Stimulated activated CD8-positive, alpha-beta memory T cell treated with anti-CD3 and anti-CD28 coated beads, Interleukin-4, amount 100 ng/mL, for 24 hours (primary cell): ENCODE data around the gene CSMD2.

Experiments used
- DNase-seq: peaks from one replicate; pipeline ENCODE4 v3.0.0-alpha.2; 2020; ENCODE audit warnings: low read depth

CSMD2 gene

DNA sequence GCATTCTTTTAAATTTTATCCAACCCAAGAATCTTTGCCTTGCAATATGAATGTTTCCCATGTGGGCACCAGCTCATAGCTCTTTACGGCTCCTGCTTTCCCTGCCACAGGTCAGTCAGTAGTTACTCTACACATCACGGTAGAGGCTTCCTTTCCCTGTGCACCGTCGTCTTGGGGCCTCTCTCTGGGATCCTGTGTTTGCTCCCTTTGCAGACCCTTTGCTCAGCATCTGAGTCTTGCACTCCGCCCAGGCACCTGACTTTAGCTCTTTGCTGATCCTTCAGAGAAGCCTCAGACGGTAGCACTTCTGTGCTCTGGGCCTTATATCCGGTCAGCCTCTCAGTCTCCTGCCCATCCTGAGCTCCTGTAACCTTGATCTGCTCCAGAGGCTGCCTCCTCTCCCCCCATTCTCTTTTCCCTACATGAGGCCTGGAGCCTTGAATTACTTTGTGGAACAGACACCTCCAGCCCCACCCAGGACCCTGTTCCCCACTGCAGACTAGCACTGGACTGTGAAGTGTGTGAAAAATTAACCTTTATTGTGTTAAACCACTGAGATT lies 484.7 kb downstream of the CSMD2 start:
- DNase-seq = no peak

DNA sequence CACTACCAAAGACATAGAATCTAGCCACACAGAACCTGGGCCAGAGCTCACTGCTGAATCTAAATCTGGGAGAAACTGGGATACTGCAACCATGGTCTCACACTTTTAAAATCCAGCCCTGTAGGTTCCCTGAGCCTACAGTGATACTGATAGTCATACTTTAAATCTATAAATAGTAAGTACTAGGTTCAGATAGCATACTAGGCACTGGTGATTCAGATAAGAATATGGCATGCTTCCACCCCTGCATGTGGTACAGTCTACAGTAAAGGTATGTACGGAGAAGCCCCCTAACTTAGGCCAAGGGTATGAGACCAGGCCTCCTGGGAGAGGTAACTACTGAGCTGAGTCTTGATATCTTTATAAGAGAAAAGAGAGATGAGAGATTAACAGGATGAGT lies 494.5 kb downstream of the CSMD2 start:
- DNase-seq = no peak

DNA sequence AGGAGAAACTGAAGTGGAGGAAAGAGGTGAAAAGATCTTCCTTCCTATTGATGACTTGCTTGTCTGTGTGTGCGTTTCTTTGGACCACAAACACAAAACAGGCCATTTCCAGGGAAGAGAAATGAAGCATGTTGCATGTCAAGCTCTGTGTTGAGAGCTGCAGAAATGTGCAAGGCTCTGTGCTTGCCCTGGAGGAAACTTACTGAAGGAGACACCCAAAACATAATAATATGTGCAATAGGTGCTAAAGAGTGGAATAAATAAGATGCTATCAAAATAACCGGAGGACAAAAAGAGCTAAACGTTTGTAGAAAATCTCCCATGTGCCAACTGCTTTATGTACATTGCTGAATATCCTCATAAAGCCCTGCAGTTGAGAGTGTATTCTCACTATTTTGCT lies 496.3 kb downstream of the CSMD2 start:
- DNase-seq = no peak

DNA sequence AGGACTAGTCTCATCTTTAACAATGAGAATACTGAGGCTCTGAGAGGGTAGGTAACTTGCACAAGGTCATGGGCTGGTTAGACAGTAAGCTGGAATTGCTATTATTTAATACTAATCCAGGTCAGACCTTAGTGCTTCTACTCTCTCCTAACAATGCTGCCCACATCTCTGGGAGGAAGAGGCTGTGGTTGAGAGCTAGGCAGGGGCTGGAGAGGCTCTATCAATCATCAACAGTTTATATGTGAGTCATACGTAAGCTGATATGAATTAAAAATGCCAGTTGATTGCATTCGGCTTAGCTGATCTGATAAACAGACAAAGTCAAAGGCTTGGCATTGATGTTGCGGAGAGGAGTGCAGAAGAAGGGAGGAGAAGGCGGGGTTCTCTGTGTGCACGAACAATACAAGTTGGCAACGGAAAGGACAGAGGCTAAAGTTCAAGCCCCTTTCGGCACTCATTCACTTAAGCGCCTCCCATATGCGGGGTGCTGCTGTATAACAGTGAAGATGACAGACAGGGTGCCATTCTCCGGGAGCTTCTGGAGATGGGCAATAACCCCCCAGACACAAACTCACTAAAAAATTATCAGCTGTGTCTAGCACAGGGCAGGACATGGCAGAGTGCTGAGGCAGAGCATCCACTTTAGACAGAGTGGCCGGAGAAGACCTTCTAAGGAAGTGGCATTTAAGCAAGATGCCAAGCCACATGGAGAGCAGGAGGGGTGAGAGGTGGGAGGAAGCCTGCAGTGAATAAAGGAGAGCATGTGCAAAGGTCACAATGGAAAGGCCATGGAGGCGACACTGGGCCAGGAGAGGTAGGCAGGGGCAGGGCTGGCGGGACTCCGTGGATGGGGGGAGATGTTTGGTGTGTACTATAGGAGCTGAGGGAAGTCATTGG lies 497.4 kb downstream of the CSMD2 start:
- DNase-seq = no peak

DNA sequence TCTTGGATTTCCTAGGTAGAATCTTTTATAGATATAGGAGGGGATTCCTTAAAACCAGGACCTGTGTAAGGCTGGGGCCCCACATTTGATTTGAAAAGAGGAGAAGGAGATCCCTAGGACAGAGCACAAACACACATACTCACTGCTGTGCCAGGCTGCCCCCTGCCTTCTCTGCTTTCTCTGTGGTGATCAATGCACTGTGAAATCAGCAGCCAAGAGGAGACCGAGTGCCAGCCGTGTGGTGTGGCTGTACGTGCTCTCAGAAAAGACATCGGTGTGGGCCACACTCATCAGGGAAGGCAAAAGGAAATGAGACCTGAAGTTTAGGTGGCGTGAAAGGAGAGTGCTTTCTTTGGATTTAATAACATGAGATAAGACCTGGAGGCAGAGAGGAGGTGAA lies 498.4 kb downstream of the CSMD2 start:
- DNase-seq = no peak

DNA sequence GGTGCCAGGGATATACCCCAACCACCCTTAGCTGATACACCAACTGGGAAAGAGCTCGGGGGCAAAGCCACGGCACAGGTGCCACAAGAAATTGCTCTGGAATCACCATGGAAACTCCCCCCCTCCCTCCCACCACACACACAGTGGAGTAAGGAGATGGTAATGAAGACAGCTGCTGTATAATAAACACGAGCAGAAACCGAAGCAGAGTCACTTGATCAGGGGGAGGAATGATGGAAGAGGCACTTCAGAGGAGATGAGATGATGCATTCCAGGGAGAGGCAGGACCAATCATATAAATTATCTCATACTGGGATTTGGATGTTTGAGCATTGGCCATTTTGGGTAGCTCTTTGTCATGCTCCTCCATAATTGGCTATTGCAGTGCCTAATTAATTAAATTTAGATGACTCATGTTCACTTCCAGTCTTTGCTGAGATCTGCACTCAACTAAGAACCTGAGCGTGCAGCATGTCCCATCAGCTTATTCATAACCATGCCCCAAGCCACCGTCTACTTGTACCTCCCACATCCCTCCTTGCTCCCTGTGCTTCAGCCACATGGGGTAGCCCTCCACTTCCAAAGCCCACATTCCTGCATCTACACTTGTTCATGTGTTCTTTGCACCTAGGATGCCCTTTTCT lies 503.1 kb downstream of the CSMD2 start:
- DNase-seq = no peak

DNA sequence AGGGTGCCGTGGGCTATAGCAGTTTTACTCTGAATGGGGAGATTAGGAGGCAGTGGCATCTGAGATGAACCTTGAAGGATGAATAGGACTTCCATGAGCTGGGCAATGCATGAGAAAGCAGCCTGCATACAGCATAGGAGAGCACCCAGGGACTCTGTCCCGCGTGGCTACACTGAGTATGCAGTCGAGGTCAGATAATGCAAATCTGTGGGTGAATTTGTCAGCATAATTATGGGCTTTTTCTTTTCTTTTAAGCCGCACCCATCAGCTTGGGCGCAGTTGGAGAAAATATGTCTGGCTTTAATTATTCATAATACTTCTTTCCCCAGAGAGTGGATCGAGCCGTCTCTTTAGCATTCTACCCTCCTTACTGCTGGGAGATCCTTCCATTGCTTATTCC lies 504.1 kb downstream of the CSMD2 start:
- no peak for DNase-seq

DNA sequence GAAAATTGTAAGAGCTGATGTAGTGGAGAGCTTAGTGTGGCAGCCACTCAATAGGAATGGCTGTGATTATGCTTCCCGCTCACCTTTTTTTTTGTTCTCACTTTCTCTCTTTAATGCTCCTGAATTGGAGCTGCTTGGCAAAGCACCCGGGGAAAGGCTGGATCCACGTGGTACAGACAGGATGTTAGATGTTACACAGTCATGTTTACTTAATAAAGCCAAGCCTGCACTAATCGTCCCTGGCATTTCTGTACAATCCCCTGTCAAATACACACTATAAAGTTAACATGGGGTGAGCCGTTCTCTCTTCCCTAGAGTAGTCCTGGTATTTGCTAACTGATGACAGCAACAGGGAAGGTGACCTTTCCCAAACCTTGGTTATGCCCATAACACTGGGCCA lies 504.8 kb downstream of the CSMD2 start:
- no peak for DNase-seq

DNA sequence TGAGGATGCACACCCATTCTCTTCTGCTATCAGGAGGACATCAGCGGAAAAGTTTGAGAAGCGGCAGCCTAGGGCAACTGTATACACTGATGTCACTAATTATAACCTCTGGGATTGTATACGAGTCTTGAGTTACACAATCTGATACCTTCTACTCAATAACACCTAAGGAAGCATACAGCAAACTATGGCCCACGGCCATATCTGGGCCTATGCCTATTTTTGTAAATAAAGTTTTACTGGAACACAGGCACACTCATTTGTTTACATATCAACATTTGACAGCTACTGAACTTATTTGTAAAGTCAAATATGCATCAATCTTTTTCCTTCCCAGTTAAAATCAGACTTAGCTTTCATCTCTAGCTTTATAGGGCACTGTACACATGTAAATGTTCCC lies 505.4 kb downstream of the CSMD2 start:
- no peak for DNase-seq

DNA sequence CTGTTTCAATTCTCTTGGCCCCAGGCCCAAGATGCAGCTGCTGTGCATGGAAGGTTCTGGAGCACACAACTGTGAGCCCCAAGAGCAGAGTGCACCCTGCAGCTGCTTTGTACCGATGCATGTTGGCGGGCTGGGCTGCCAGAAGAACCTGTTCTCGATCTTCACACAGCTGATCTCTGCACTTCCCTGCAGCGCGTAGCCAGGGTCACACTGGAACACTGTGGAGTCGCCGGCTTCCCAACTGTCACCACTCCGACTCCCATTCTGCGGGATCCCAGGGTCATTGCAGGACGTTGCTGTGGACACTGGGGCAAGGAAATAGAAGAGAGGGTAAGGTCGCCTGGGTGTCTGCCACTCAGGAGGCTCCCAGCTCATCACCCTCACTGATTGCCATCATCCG lies 507.2 kb downstream of the CSMD2 start:
- no peak for DNase-seq

DNA sequence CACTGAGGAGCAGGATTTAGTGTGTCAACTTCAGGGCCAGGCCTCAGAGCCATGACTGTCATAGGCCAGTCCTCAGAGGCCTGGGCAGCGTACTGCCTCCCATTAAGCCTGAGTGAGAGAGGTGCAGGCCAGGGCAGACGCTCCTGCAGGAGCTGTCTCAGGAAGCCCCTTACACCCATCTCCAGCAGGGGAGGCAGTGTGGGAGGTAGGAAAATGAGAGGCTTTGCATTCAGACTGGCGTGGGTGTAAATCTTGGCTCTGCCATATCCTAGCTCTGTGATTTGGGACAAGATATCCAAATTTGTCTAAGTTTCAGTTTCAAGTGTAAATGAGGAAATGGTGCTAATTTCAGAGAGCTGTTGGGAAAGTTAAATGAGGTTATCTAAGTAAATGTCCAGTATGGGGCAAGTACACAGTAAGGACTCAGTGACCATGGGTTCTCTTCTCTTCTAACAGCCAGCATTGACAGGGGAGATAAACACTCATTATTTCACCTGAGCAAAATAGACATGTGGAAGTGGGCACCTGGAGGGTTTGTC lies 508.5 kb downstream of the CSMD2 start:
- DNase-seq = no peak

DNA sequence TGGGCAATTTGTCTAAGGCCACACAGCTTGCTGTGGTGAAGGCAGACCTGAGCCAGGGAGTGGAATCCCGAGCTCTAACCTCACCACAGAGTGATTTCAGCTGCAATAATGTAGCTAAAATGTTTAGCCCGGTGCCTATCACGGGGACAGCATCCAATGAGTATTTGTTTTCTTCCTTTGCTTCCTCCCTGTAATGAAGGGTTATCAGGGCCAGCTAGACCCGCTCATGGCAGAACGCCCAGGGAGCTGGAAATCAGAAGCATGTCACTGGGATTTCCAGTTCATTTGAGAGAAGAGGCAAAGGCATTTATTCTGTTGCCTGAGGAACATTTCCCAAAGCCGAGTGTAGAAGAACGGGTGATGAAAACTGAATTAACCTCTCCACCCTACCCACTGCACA lies 509.5 kb downstream of the CSMD2 start:
- DNase-seq = no peak

DNA sequence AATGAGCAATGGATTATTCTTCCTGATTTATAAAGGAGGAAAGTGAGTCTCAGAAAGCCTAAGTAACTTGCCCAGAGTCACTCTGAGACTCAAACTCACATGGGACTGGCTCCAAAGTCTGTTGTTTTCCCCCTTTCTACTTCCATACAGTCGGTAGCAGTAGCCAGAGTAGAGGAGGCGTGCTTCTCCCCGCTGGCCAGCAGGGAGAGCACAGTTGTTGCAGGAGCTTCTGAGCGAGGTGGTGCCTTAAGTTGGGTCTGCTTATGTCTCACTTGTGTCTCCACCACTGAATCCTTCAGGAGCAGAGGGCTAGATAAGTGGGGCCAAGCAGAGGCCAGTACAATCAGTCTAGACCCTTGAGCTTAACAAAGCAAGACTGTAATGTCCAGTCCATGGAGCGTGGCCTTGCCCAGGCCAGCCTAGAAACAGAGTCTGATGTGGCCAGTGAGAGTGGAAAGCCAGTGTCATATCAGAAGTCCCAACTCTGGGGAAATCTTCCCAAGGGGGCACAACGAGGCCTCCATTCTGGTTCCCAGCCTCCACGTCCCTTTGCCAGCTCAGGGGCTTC lies 510.7 kb downstream of the CSMD2 start:
- no peak for DNase-seq

DNA sequence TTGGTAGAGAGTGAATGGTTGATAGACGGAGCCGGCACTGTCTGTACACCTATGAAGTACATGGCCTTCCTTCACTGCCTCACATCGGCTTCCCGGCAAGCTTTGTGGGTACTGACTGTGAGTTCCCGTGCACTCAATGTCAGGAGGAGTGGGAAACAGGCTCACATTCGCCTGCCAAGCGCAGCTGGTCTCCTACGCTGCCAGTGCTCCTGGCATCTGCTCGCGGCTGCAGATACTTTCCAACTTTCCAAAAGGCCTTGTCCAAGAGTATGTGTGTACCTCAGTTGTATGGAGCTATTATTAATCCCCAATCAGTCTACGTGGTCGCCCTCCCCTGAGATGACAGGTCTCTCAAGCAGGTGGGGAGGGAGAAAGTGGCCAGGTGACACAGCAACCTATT lies 511.8 kb downstream of the CSMD2 start:
- DNase-seq = no peak

DNA sequence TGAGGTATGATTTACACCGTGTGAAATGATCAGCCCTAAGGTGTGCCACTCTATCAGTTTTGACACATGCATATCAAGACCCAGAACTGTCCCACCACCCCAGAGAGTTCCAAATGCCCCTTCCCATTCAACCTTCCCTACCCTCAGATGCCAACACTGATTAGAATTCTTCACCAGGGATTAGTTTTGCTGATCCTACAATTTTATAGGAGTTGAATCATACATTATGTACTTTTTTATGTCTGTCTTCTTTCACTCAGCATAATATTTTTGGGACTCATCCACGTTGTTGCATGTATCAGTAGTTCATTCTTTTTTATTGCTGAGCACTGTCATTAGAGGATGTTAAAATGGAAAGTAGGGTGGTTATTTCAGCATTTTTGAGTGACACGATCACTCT lies 514.3 kb downstream of the CSMD2 start:
- DNase-seq = no peak

DNA sequence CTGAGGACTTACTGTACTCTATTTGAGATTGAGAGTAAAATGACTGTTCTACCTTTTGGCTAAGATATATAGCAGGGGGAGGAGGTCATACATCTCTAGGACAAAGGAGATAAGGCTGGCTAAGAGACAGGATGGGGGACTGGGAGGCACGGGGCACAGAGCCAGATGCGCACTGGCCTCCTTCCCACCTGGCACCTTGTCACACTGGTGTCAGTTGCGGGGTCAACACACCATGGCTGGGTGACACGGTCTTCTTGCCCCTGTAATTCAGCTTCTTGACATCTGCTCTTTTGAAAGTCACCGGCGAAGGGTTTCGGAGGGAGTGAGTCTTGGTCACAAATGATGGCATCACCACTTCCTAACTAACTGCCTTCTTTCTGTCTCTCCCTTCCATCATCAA lies 515.3 kb downstream of the CSMD2 start:
- no peak for DNase-seq

DNA sequence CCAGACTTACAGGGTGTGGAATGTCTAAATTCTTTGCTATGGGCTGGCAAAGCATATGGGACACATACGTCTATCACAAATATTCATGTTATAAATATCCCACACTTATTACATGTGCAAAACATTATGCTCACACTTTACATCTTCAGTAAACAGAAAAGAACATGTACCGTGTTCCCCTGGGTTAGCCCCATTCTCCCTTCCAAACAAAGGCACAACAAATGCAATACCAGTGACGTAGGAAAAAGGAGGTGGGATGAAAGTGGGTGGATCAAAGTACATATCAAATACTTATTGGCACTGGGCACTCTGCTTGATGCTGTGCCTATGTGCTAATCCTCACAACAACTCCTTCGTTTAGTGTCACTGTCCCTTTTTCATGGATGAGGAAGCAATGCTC lies 521.8 kb downstream of the CSMD2 start:
- no peak for DNase-seq

DNA sequence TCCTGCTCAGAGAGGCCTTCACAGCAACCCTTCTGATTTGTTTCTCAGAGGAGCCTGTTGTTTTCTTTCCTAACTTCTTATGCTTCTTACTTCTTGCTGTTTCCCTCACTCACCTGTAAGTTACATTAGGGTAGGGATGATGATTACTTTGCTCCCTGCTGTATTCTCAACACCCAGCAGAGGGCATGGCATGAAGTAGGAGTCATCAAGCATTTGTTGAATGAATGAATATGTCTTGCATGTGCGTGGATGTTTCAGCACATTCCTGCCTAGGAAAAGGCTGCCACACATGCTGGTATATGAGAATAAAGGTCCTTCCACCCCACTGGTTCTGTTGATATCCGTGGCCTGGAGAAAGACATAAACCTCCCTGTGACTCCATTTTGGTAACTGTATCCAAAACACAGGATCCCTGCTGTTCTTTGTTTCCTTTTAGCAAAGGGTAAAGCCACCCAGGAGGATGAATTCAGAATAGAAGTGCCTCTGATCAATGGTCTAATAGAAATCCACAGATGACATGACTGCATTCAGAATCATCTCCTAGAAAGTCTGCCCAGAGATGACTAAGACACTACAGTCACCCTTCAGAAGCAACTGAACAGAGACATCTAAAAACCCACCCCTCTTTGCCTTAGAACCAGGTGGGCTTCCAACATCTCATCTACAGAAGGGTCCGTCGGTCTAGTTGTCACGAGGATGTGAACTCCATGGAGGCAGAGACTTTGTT lies 523.8 kb downstream of the CSMD2 start:
- no peak for DNase-seq

DNA sequence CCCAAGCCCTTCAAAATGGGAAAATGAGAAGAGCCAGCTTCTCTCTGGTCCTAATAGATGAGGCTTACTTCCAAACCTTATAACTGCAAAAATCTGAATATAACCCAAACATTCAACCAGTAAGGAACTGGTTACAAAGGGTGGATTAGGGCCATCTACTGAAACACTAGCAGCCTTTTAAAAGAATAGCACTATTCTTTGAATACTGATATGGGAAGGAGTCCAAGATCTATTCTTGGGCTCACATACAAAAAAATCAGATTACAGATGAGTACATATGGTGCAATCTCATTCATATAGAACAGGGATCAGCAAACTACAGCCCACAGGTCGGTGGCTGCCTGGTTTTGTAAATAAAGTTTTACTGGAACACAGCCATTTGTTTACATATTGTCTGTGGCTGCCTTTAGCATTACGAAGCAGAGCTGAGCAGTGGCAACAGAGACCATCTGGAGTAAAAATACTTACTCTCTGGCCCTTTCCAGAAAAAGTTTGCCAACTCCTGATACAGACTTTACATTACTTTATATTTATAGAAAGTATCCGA lies 524.8 kb downstream of the CSMD2 start:
- no peak for DNase-seq

DNA sequence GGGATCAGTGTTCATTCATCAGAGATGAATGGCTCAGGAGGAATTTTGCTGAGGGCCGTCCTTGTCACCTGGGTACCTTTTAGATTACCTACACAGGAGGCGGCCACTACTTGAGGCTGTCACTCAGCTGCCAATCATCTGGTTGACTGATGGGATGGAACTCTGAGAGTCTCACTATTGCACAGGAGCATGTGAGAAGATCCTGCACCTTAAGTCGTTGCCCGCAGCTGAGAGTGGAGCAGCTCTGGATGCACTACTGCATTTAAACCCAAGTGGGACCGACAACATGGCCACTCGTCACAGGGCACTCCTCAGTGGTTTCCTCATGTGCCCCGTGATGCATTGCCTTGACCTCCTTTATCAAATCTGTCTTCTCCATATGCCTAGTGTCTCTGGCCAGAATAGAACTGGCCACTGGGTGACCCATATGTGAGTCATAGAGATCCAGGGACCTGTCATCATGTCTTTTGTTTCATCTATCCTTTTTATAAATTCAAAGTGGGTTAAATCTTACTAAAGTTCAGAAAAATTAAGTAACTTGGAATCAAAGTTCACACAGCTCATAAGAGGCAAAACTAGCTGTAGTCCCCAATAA lies 527.1 kb downstream of the CSMD2 start:
- DNase-seq = no peak

DNA sequence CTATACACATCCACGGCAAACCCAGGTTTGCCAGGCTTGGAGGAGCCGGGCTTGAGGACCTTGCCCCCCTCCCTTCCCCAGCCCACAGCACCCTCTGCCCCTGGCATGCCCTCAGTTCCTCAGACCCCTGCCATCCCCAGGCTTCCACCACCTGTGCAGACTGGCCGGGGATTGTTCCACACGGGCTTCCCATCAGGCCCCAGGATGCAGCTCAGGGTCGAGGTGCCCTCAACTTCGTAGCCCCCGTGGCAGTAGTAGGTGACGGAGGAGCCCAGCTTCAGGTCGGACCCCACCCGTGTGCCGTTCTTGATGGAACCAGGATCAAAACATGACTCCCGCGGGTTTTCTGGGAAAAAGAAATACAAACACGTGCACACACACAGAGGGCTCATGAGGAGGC lies 528.8 kb downstream of the CSMD2 start:
- DNase-seq = no peak
